Measurements from ENCODE around the gene SEC16B.

SEC16B gene

GRCh38 chr1:177907000-177907399 is 62.9 kb downstream of the SEC16B start:
- DNase-seq (ENCODE audit: low read depth), result no peak

DNA sequence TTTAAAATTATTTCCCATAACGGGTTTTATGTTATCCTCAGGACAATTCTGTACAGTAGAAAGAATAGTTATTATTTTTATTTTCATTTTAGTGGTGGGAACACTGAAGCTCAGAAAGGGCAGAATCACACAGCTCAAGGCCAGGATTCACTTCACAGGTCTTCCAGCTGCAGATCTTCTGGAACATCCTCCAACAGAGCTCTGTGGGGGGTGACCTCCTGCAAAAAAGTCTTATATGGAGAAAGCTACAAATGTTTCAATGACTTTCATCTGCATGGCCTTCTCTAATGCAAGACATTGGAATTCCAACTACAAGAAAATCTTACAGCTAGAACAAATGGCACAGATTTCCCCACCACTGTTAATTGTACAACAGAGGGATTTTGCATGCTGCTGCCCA is 64.2 kb downstream of the SEC16B start:
- DNase-seq (ENCODE audit: low read depth), result no peak

GRCh38 chr1:177902266-177902665 is 67.6 kb downstream of the SEC16B start:
- DNase-seq (ENCODE audit: low read depth), result no peak

DNA sequence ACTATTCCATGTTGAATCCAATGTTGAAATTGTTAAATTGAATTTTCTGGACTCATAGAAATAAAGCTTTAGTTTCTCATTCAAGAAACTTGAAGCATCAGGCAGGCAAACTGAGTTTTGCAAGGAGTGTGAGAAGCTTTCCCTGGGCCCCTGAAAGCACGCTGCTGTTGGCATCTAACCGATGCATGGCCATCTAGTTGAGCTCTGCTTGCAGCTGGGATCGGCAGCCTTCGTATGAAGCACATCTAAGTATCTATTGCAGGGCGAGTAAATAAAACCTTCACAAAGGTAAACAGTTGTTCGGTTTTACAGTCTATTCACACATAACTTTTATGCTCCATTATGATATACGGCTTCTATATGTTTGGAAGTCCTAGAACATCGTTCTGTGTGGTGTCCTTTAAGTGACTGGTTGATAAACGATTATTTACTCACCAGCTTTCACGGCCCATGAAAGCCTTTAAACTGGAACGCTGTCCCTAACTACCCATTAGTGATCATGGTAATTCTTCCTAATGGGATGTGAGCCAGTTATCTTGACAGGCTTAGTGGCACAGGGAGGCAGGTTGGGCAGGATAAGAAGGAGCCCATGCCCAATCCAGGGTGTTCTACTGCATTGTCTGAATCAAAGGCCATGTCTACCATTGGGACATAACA is 71.7 kb downstream of the SEC16B start:
- DNase-seq (ENCODE audit: low read depth), result no peak

- DNase-seq (ENCODE audit: low read depth), result no peak
Observed at GRCh38 chr1:177897281-177897997, 72.4 kb downstream of the SEC16B start.

Data from activated T-helper 1 cell treated with Interleukin-2 at 50 U/mL for 16 hours (primary cell).